SJCRH30 (cell line): ENCODE measurements around the gene CAPN10. TPM values are rescaled to one million over a fixed set of nuclear protein-coding genes. Genes with fewer than 3 reads are reported as not detected.

ENCODE experiments used
- DNase-seq, 2 experiments: peaks; one replicate each; pipeline ENCODE4 v3.0.0-alpha.2; 2015 to 2020
- H3K27ac ChIP-seq: fragments of 250-450 bp; sonication (Bioruptor Pico); 2 replicates; pipeline ENCODE4 v1.5.1; 2020; ENCODE audit warnings: mild to moderate bottlenecking, moderate library complexity
- H3K27me3 ChIP-seq: fragments of 250-450 bp; sonication (Bioruptor Pico); 2 replicates; pipeline ENCODE4 v1.5.1; 2020; ENCODE audit warnings: mild to moderate bottlenecking, moderate library complexity
- H3K36me3 ChIP-seq: fragments of 250-450 bp; sonication (Bioruptor Pico); 2 replicates; pipeline ENCODE4 v1.5.1; 2020; ENCODE audit warnings: mild to moderate bottlenecking, moderate library complexity
- H3K4me1 ChIP-seq: fragments of 250-450 bp; sonication (Bioruptor Pico); 2 replicates; pipeline ENCODE4 v1.5.1; 2020; ENCODE audit warnings: mild to moderate bottlenecking, moderate library complexity
- H3K4me3 ChIP-seq: fragments of 250-450 bp; sonication (Bioruptor Pico); 2 replicates; pipeline ENCODE4 v1.5.1; 2020; ENCODE audit warnings: mild to moderate bottlenecking, moderate library complexity
- H3K9me3 ChIP-seq: fragments of 250-450 bp; sonication (Bioruptor Pico); replicated peaks from 2 replicates; pipeline ENCODE4 v1.5.1; 2020; ENCODE audit warnings: mild to moderate bottlenecking, moderate library complexity
- total RNA-seq: library from RNA; depleted of rRNA; stranded (reverse); fragments of >200 nt; shearing (Covaris generic); gene quantifications from 2 replicates; pipeline ENCODE4 v1.2.3, GENCODE V29; 2014

Gene CAPN10
- total RNA-seq, 1 experiment from 2014 or later = 27.4 TPM

GRCh38 chr2:240576436-240577205 lies 9.9 kb upstream of the CAPN10 start:
- Histone ChIP-seq H3K36me3 (no peaks in the 10 kb centered on the region), H3K9me3 (peaks cover 3% of the 10 kb centered on the region; the same call in 1 of the 2 replicates), H3K27ac (no peak overlapping the region), H3K27me3 (no peaks in the 10 kb centered on the region), H3K4me3 (no peak overlapping the region), H3K4me1 (no peaks in the 10 kb centered on the region)
- DNase-seq = no peak

DNA sequence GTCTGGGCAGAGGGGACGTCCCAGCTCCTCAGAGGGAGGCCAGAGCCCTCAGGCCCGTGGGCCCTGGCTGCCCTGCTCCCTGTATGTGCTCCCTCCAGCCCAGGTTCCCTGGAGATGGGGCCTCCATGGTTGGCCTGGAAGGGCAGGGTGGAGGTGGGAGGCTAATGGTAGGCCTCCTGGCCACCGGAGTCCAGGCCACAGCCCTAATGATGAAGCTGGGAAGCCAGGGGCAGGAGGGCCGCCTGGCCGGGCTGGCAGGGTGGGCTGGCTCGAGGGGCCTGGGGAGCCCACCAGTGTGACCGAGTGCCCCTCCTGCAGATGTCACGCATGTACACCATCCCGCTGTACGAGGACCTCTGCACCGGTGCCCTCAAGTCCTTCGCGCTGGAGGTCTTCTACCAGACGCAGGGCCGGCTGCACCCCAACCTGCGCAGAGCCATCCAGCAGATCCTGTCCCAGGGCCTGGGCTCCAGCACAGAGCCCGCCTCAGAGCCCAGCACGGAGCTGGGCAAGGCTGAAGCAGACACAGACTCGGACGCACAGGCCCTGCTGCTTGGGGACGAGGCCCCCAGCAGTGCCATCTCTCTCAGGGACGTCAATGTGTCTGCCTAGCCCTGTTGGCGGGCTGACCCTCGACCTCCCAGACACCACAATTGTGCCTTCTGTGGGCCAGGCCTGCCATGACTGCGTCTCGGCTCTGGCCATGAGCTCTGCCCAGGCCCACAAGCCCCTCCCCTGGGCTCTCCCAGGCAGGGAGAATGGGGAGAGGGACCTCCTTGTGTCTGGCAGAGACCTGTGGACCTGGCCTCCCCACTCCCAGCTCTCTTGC lies 9.0 kb upstream of the CAPN10 start:
- H3K36me3 ChIP-seq = no peaks in the 10 kb centered on the region; the same call in 1 of the 2 replicates
- H3K9me3 ChIP-seq = peaks cover 3% of the 10 kb centered on the region; the same call in 1 of the 2 replicates
- H3K27ac ChIP-seq = no peak overlapping the region
- H3K27me3 ChIP-seq = no peaks in the 10 kb centered on the region
- H3K4me1 ChIP-seq = no peaks in the 10 kb centered on the region
- no peak overlapping the region for H3K4me3 ChIP-seq
- no peak for DNase-seq

- H3K4me1 ChIP-seq = no peaks in the 10 kb centered on the region
- H3K36me3 ChIP-seq = no peaks in the 10 kb centered on the region; the same call in 1 of the 2 replicates
- H3K27me3 ChIP-seq = no peaks in the 10 kb centered on the region
- H3K9me3 ChIP-seq = peaks cover 3% of the 10 kb centered on the region; the same call in 1 of the 2 replicates
- no peak overlapping the region for H3K4me3 ChIP-seq
- no peak for DNase-seq
- H3K27ac ChIP-seq = no peak overlapping the region
Measured at GRCh38 chr2:240578110-240578450, 8.5 kb upstream of the CAPN10 start.

DNA sequence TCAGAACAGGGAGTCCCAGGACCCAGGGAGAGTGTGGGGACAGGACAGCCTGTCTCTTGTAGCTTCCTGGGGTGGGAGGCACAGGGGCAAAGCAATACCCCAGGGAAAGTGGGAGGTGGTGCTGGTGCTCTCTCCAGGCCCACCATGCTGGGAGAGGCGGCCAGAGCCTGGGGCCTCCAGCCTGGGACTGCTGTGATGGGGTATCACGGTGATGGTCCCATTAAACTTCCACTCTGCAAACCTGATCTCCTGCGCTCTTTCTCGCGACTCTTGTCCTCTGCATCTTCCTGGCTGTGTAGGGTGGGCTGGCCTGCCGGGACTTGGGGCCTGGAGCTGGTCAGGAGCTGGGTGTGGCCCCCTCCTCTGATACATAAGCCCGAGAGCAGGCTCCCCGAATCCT lies 8.0 kb upstream of the CAPN10 start:
- no peak overlapping the region for H3K4me3 ChIP-seq
- H3K27ac ChIP-seq = no peak overlapping the region
- peaks cover 3% of the 10 kb centered on the region; the same call in 1 of the 2 replicates for H3K9me3 ChIP-seq
- H3K4me1 ChIP-seq = no peaks in the 10 kb centered on the region
- DNase-seq = no peak
- no peaks in the 10 kb centered on the region; the same call in 1 of the 2 replicates for H3K36me3 ChIP-seq
- H3K27me3 ChIP-seq = no peaks in the 10 kb centered on the region

GRCh38 chr2:240579071-240579762 lies 7.3 kb upstream of the CAPN10 start:
- H3K4me1 ChIP-seq = no peaks in the 10 kb centered on the region
- DNase-seq = no peak
- no peaks in the 10 kb centered on the region; the same call in 1 of the 2 replicates for H3K36me3 ChIP-seq
- no peak overlapping the region for H3K4me3 ChIP-seq
- H3K27ac ChIP-seq = no peak overlapping the region
- H3K9me3 ChIP-seq = peaks cover 3% of the 10 kb centered on the region; the same call in 1 of the 2 replicates
- H3K27me3 ChIP-seq = no peaks in the 10 kb centered on the region

DNA sequence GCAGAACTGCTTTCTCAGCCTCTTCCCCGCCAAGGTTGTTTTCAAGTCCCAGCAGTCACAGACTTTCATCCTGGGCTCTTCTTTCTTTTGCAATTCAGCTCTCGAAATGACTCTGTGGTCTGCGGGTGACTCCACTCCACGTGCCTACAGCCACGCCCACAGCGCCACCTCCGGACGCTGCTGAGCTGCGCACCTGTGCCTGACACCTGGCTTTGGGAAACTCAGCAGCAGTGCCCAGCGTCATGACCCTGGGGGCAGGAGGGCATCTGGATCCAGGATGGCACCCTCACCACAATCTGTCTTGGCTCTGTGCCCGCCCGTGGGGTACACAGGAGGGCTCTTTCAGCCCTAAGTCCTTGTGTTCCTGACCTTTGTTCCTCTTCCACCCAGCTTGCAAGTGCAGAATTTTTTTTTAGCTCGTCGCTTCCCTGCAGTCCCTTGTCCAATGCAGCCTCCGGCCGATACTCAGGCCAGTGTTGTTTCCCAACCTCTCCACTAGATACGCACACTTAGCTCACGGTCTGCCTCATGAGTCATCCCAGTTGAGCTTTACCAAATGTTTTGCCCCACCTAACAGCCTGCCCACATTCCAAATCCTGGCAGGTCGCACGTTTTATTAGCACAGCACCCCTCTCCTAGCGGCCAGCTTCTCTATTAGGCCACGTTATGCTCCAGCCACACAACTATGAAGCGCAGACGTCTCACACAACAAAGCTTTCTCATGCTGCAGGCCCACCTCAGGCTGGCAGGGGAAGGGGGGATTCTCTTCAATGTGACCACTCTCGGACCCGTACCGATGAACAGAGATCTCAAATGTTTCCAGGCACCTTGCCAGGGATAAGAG lies 6.5 kb upstream of the CAPN10 start:
- Histone ChIP-seq H3K9me3 (peaks cover 3% of the 10 kb centered on the region; the same call in 1 of the 2 replicates), H3K27ac (no peak overlapping the region), H3K4me1 (peaks cover 4% of the 10 kb centered on the region), H3K36me3 (no peaks in the 10 kb centered on the region; the same call in 1 of the 2 replicates), H3K4me3 (no peak overlapping the region), H3K27me3 (no peaks in the 10 kb centered on the region)
- DNase-seq = no peak

GRCh38 chr2:240581811-240582210 lies 4.7 kb upstream of the CAPN10 start:
- no peaks in the 10 kb centered on the region; the same call in 1 of the 2 replicates for H3K36me3 ChIP-seq
- H3K9me3 ChIP-seq = peaks cover 3% of the 10 kb centered on the region; the same call in 1 of the 2 replicates
- H3K27ac ChIP-seq = no peak overlapping the region
- DNase-seq = no peak
- H3K4me3 ChIP-seq = no peak overlapping the region
- peaks cover 9% of the 10 kb centered on the region for H3K4me1 ChIP-seq
- H3K27me3 ChIP-seq = no peaks in the 10 kb centered on the region

- H3K4me1 ChIP-seq = peaks cover 9% of the 10 kb centered on the region
- no peak for DNase-seq
- H3K27ac ChIP-seq = no peak overlapping the region
- H3K27me3 ChIP-seq = no peaks in the 10 kb centered on the region
- H3K4me3 ChIP-seq = no peak overlapping the region
- H3K36me3 ChIP-seq = no peaks in the 10 kb centered on the region; the same call in 1 of the 2 replicates
- H3K9me3 ChIP-seq = peaks cover 3% of the 10 kb centered on the region; the same call in 1 of the 2 replicates
Measured at GRCh38 chr2:240582781-240583180, 3.8 kb upstream of the CAPN10 start.

DNA sequence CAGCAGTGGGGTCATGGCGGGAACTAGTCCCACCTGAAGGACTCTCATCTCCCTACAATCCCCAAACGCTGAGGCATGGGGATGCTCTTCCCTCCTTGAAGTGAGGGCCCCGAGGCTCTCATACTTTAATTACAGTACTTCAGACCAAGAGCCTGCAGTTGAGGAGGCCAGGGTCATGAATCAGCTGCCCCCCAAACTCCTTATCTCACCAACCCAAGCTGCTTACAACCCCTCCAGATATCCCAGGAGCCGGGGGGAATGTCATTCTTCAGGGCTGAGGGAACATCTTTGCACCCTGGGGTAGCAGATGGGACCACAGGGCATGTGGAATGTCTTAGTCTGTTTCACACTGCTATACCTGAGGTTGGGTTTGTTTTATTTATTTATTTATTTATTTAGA lies 2.8 kb upstream of the CAPN10 start:
- no peak for DNase-seq
- Histone ChIP-seq H3K9me3 (peaks cover 3% of the 10 kb centered on the region; the same call in 1 of the 2 replicates), H3K36me3 (no peaks in the 10 kb centered on the region; the same call in 1 of the 2 replicates), H3K4me3 (no peak overlapping the region), H3K27me3 (no peaks in the 10 kb centered on the region), H3K4me1 (peaks cover 9% of the 10 kb centered on the region), H3K27ac (no peak overlapping the region)

DNA sequence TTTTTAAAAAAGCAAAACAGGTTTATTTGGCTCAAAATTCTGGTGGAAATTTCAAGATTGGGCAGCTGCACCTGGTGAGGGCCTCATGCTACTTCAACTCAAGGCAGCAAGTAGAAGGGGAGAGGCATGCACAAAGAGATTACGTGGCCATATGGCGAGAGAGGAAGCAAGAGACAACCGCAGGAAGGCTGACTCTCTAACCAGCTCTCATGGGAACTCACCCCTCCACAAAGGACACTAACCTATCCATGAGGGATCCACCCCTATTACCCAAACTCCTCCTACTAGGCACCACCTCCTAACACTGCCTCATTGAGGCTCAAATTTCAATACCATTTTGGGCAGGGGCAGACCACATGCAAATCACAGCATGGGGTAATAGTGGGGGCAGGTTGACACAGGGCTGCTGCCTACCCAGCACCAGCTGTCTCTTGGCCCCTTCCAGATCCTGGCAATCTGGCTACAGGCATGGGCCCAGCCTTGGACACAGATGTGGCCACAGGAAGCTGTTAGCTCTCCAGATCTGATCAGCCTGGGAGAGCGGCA lies 2.0 kb upstream of the CAPN10 start:
- no peaks in the 10 kb centered on the region; the same call in 1 of the 2 replicates for H3K36me3 ChIP-seq
- peaks cover 9% of the 10 kb centered on the region for H3K4me1 ChIP-seq
- peak; percentile 72 to 84 for DNase-seq
- H3K27ac ChIP-seq = no peak overlapping the region
- H3K4me3 ChIP-seq = no peak overlapping the region
- no peaks in the 10 kb centered on the region for H3K27me3 ChIP-seq
- H3K9me3 ChIP-seq = peaks cover 3% of the 10 kb centered on the region; the same call in 1 of the 2 replicates

DNA sequence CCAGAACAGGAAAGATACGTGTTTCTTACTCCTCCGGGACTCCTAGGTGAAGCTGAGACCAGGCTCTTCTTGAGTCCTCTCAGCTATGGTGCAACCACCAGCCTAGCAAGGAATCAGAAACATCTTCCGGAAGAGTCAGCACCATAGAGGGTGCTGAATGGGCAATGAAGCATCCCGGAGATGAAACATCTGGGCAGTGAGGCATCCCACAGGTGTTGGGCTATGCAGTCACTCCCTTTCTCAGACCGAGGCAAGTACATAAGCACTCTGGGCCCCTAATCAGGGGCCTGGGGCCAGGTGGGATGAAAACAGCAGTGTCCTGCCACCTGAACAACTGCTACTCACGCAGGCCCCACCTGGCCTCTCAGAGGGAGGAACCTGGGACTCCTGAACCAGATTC lies 1.4 kb upstream of the CAPN10 start:
- Histone ChIP-seq H3K27me3 (no peaks in the 10 kb centered on the region), H3K27ac (no peak overlapping the region), H3K4me1 (peaks cover 9% of the 10 kb centered on the region), H3K4me3 (peak overlapping the region; percentile 84), H3K9me3 (peaks cover 3% of the 10 kb centered on the region; the same call in 1 of the 2 replicates), H3K36me3 (no peaks in the 10 kb centered on the region; the same call in 1 of the 2 replicates)
- no peak for DNase-seq

DNA sequence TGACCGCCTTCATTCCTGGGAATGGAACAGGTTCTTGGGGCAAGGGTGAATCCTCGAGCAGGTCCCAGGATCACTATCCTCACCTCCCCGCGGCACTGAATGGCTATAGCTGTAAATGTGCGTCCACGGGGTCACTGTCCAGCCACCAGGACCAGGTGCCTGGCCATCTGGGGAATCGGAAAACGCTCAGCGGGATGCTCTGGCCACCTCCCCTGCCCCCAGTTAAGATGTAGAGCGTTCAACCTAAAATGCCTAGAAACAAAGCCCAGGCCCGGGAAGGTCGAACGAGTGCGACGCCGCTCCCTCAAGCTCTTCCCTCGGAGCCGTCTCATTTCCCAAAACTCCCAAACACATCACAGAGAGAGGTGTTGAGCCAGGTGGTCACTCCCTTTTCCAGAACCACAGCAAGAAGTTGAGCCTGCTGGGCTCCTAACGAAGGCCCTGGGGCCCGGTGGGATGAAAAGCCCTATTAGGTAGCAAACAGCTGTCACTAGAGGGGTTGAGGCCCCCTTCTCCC lies 795 bp upstream of the CAPN10 start:
- Histone ChIP-seq H3K27me3 (no peaks in the 10 kb centered on the region), H3K36me3 (no peaks in the 10 kb centered on the region; the same call in 1 of the 2 replicates), H3K4me3 (peak overlapping the region; percentile 84), H3K4me1 (peaks cover 9% of the 10 kb centered on the region), H3K27ac (peak overlapping the region; percentile 82), H3K9me3 (peaks cover 3% of the 10 kb centered on the region; the same call in 1 of the 2 replicates)
- DNase-seq = no peak
